WTC11 (cell line): Measurements from ENCODE around the gene TSEN2. TPM values are rescaled to one million over a fixed set of nuclear protein-coding genes. Genes with fewer than 3 reads are reported as not detected.

Experiments used
- ATAC-seq: fragments of 200-7000 bp; cut with Tn5 transposase; 2 replicates; pipeline ENCODE4 v1.10.0; 2021; ENCODE audit warnings: mild to moderate bottlenecking, moderate library complexity
- CTCF ChIA-PET: fragments of 300-600 bp; sonication (Branson Sonifier 250); formaldehyde crosslinking; loops from one replicate; lab custom pipeline; 2021; ENCODE audit warnings: antibody characterized with exemption; lab: Charles Lee
- POLR2A ChIA-PET: fragments of 350-600 bp; sonication (Branson Sonifier 250); formaldehyde crosslinking; loops from one replicate; lab custom pipeline; 2021; ENCODE audit warnings: antibody characterized with exemption; lab: Charles Lee
- DNase-seq: peaks from one replicate; pipeline ENCODE4 v3.0.0; 2021; ENCODE audit warnings: low spot score
- H3K27ac Mint-ChIP-seq: 2 replicates; pipeline ENCODE4 v1.8.0; 2021; ENCODE audit warnings: mixed read lengths
- H3K27me3 Mint-ChIP-seq: 2 replicates; pipeline ENCODE4 v1.8.0; 2021; ENCODE audit warnings: low read depth, mild to moderate bottlenecking, moderate library complexity, mixed read lengths
- H3K36me3 Mint-ChIP-seq: 2 replicates; pipeline ENCODE4 v1.8.0; 2021; ENCODE audit warnings: mixed read lengths
- H3K4me1 Mint-ChIP-seq: 2 replicates; pipeline ENCODE4 v1.8.0; 2022; ENCODE audit warnings: mixed read lengths
- H3K4me3 Mint-ChIP-seq: 2 replicates; pipeline ENCODE4 v1.8.0; 2021; ENCODE audit warnings: mild to moderate bottlenecking, moderate library complexity, mixed read lengths
- H3K9me3 Mint-ChIP-seq: 2 replicates; pipeline ENCODE4 v1.8.0; 2021; ENCODE audit warnings: mixed read lengths
- CBFB ChIP-seq: sonication (generic); formaldehyde crosslinking; IDR thresholded peaks from 2 replicates; pipeline ENCODE4 v1.8.1; 2022; ENCODE audit warnings: mild to moderate bottlenecking, low read depth, missing genetic modification reagents
- CREM ChIP-seq: sonication (generic); formaldehyde crosslinking; IDR thresholded peaks from 2 replicates; pipeline ENCODE4 v1.8.1; 2022; ENCODE audit warnings: mild to moderate bottlenecking, missing genetic modification reagents, moderate library complexity
- GTF2I ChIP-seq: fragments of 250-450 bp; sonication (Bioruptor Pico); conservative IDR thresholded peaks from 2 replicates; pipeline ENCODE4 v1.4.0; 2021; ENCODE audit warnings: mild to moderate bottlenecking
- KAT7 ChIP-seq: sonication (generic); formaldehyde crosslinking; IDR thresholded peaks from 2 replicates; pipeline ENCODE4 v1.8.1; 2023; ENCODE audit warnings: missing genetic modification reagents, mild to moderate bottlenecking, borderline replicate concordance
- MXD4 ChIP-seq: fragments of 250-450 bp; sonication (Bioruptor Pico); IDR thresholded peaks from 2 replicates; pipeline ENCODE4 v1.8.0; 2021; ENCODE audit warnings: mild to moderate bottlenecking, moderate library complexity, borderline replicate concordance
- NFE2L1 ChIP-seq: sonication (generic); formaldehyde crosslinking; IDR thresholded peaks from 2 replicates; pipeline ENCODE4 v1.8.1; 2023; ENCODE audit warnings: missing genetic modification reagents
- TEAD4 ChIP-seq: sonication (generic); formaldehyde crosslinking; IDR thresholded peaks from 2 replicates; pipeline ENCODE4 v1.8.0; 2022; ENCODE audit warnings: mild to moderate bottlenecking, missing genetic modification reagents
- USF1 ChIP-seq: sonication (generic); formaldehyde crosslinking; IDR thresholded peaks from 2 replicates; pipeline ENCODE4 v1.8.0; 2022; ENCODE audit warnings: mild to moderate bottlenecking, missing genetic modification reagents
- ZBTB21 ChIP-seq: sonication (generic); formaldehyde crosslinking; IDR thresholded peaks from 2 replicates; pipeline ENCODE4 v1.8.1; 2023; ENCODE audit warnings: mild to moderate bottlenecking, missing genetic modification reagents, borderline replicate concordance
- ZNF232 ChIP-seq: sonication (generic); formaldehyde crosslinking; IDR thresholded peaks from 2 replicates; pipeline ENCODE4 v1.8.0; 2022; ENCODE audit warnings: mild to moderate bottlenecking, missing genetic modification reagents
- ZNF396 ChIP-seq: fragments of 250-450 bp; sonication (Bioruptor Pico); IDR thresholded peaks from 2 replicates; pipeline ENCODE4 v1.8.0; 2021; ENCODE audit warnings: mild to moderate bottlenecking, moderate library complexity, borderline replicate concordance
- total RNA-seq: library from RNA; stranded (reverse); gene quantifications from 3 replicates; pipeline ENCODE4 v1.2.3, GENCODE V29; 2021
- TF ChIP-seq, protein P1 (sequence below): sonication (generic); formaldehyde crosslinking; IDR thresholded peaks from 2 replicates; pipeline ENCODE4 v1.8.1; 2022; ENCODE audit warnings: missing genetic modification reagents, borderline replicate concordance
- TF ChIP-seq, protein P2 (sequence below): sonication (generic); formaldehyde crosslinking; IDR thresholded peaks from 2 replicates; pipeline ENCODE4 v1.8.1; 2023; ENCODE audit warnings: mild to moderate bottlenecking, missing genetic modification reagents
- TF ChIP-seq, protein P3 (sequence below): sonication (generic); formaldehyde crosslinking; IDR thresholded peaks from 2 replicates; pipeline ENCODE4 v1.8.0; 2022; ENCODE audit warnings: missing genetic modification reagents
- TF ChIP-seq, protein P4 (sequence below): fragments of 250-450 bp; sonication (Bioruptor Pico); IDR thresholded peaks from 2 replicates; pipeline ENCODE4 v2.1.2; 2022; ENCODE audit warnings: mild to moderate bottlenecking, moderate library complexity

The TSEN2 gene
- total RNA-seq, 1 experiment from 2014 or later: 21.1 TPM

- TF ChIP-seq TEAD4 (CRISPR knock-in tag): no peak
- TF ChIP-seq, all 79 proteins: peak for 0
Measured at GRCh38 chr3:12549971-12550760, 65.9 kb downstream of the TSEN2 start (continued).

GRCh38 chr3:12553921-12554391 is 69.7 kb downstream of the TSEN2 start:
- Mint-ChIP-seq H3K9me3 (no peaks in the 10 kb centered on the region), H3K36me3 (no peaks in the 10 kb centered on the region), H3K27ac (no peak overlapping the region), H3K4me3 (peak overlapping the region; percentile 73), H3K4me1 (peaks cover 15% of the 10 kb centered on the region), H3K27me3 (peaks cover 21% of the 10 kb centered on the region)
- no peak for ATAC-seq
- no peak for DNase-seq
- ChIA-PET POLR2A (interaction anchor here (1.4 kb wide), 1 partner anchor 8 kb away, joined by 5 read pairs; no protein-coding TSS in a partner anchor), CTCF (interaction anchor here (0.7 to 2.4 kb wide), 4 partner anchors 8 to 74 kb away, joined by 3 to 7 read pairs (median 4); no protein-coding TSS in a partner anchor)
- TF ChIP-seq GTF2I (CRISPR knock-in tag) (no peak), NFE2L1 (CRISPR knock-in tag) (no peak), CREM (CRISPR knock-in tag) (no peak), ZNF232 (no peak), CBFB (CRISPR knock-in tag) (no peak), ZBTB21 (CRISPR knock-in tag) (no peak), ZNF396 (CRISPR knock-in tag) (no peak), MXD4 (CRISPR knock-in tag) (no peak)
- TF ChIP-seq, protein P1, sequence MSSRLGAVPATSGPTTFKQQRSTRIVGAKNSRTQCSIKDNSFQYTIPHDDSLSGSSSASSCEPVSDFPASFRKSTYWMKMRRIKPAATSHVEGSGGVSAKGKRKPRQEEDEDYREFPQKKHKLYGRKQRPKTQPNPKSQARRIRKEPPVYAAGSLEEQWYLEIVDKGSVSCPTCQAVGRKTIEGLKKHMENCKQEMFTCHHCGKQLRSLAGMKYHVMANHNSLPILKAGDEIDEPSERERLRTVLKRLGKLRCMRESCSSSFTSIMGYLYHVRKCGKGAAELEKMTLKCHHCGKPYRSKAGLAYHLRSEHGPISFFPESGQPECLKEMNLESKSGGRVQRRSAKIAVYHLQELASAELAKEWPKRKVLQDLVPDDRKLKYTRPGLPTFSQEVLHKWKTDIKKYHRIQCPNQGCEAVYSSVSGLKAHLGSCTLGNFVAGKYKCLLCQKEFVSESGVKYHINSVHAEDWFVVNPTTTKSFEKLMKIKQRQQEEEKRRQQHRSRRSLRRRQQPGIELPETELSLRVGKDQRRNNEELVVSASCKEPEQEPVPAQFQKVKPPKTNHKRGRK (CRISPR knock-in tag): no peak
- TF ChIP-seq, protein P2, sequence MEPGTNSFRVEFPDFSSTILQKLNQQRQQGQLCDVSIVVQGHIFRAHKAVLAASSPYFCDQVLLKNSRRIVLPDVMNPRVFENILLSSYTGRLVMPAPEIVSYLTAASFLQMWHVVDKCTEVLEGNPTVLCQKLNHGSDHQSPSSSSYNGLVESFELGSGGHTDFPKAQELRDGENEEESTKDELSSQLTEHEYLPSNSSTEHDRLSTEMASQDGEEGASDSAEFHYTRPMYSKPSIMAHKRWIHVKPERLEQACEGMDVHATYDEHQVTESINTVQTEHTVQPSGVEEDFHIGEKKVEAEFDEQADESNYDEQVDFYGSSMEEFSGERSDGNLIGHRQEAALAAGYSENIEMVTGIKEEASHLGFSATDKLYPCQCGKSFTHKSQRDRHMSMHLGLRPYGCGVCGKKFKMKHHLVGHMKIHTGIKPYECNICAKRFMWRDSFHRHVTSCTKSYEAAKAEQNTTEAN (CRISPR knock-in tag): no peak
- TF ChIP-seq, protein P3, sequence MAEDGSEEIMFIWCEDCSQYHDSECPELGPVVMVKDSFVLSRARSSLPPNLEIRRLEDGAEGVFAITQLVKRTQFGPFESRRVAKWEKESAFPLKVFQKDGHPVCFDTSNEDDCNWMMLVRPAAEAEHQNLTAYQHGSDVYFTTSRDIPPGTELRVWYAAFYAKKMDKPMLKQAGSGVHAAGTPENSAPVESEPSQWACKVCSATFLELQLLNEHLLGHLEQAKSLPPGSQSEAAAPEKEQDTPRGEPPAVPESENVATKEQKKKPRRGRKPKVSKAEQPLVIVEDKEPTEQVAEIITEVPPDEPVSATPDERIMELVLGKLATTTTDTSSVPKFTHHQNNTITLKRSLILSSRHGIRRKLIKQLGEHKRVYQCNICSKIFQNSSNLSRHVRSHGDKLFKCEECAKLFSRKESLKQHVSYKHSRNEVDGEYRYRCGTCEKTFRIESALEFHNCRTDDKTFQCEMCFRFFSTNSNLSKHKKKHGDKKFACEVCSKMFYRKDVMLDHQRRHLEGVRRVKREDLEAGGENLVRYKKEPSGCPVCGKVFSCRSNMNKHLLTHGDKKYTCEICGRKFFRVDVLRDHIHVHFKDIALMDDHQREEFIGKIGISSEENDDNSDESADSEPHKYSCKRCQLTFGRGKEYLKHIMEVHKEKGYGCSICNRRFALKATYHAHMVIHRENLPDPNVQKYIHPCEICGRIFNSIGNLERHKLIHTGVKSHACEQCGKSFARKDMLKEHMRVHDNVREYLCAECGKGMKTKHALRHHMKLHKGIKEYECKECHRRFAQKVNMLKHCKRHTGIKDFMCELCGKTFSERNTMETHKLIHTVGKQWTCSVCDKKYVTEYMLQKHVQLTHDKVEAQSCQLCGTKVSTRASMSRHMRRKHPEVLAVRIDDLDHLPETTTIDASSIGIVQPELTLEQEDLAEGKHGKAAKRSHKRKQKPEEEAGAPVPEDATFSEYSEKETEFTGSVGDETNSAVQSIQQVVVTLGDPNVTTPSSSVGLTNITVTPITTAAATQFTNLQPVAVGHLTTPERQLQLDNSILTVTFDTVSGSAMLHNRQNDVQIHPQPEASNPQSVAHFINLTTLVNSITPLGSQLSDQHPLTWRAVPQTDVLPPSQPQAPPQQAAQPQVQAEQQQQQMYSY: no peak

- no peak for TF ChIP-seq USF1
- no peak for TF ChIP-seq KAT7 (CRISPR knock-in tag)
- TF ChIP-seq, protein P4, sequence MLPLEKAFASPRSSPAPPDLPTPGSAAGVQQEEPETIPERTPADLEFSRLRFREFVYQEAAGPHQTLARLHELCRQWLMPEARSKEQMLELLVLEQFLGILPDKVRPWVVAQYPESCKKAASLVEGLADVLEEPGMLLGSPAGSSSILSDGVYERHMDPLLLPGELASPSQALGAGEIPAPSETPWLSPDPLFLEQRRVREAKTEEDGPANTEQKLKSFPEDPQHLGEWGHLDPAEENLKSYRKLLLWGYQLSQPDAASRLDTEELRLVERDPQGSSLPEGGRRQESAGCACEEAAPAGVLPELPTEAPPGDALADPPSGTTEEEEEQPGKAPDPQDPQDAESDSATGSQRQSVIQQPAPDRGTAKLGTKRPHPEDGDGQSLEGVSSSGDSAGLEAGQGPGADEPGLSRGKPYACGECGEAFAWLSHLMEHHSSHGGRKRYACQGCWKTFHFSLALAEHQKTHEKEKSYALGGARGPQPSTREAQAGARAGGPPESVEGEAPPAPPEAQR: no peak
- TF ChIP-seq, protein P2 (CRISPR knock-in tag): no peak
- TF ChIP-seq ZNF232: no peak
- TF ChIP-seq, all 79 proteins: peak for 0
- H3K4me1 Mint-ChIP-seq: peaks cover 36% of the 10 kb centered on the region
- CTCF ChIA-PET: interaction anchor here (0.7 kb wide), 1 partner anchor 18 kb away, joined by 3 read pairs; no protein-coding TSS in a partner anchor
- H3K36me3 Mint-ChIP-seq: no peaks in the 10 kb centered on the region
- POLR2A ChIA-PET: interaction anchor here (0.9 kb wide), 1 partner anchor 108 kb away, joined by 3 read pairs; the partner anchor contains the start of gene RAF1
- DNase-seq (no peak), ATAC-seq (peak; percentile 4)
- H3K4me3 Mint-ChIP-seq: peak overlapping the region; percentile 81
- H3K27ac Mint-ChIP-seq: peak overlapping the region; percentile 47
- H3K27me3 Mint-ChIP-seq: peaks cover 17% of the 10 kb centered on the region
- H3K9me3 Mint-ChIP-seq: no peaks in the 10 kb centered on the region
Measured at GRCh38 chr3:12556314-12556689, 72.0 kb downstream of the TSEN2 start.
